MM.1S (cell line): Measurements from ENCODE around the gene ZNF710.

ENCODE experiments used
- EZH2 ChIP-seq: fragments of 300-600 bp; sonication (generic); optimal IDR thresholded peaks from 2 replicates; pipeline ENCODE3; 2017; ENCODE audit warnings: low read depth, mild to moderate bottlenecking, antibody characterized with exemption, low read length, mixed read lengths
- TF ChIP-seq, protein P1 (sequence below): fragments of 300-600 bp; sonication (generic); IDR thresholded peaks from 2 replicates; pipeline ENCODE4 v1.5.1; 2016; ENCODE audit warnings: antibody characterized with exemption, low read length, mixed read lengths

DNA sequence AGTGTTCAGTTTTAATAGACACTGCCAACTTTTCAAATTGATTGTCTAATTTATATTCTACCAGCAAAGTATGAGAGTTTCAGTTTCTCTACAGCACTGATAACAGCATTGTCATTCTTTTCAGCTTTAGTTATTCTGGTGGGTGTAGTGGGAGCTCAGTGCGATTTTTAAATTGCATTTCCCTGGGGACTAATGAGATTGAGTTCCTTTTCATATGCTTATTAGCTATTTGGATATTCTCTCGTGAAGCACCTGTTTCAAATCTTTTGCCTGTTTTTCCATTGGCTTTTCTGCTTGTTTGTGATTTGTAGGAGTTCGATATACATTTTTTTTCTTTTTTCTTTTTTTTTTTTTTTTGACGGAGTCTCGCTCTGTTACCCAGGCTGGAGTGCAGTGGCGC, 120.0 kb downstream of the ZNF710 start:
- TF ChIP-seq, protein P1, sequence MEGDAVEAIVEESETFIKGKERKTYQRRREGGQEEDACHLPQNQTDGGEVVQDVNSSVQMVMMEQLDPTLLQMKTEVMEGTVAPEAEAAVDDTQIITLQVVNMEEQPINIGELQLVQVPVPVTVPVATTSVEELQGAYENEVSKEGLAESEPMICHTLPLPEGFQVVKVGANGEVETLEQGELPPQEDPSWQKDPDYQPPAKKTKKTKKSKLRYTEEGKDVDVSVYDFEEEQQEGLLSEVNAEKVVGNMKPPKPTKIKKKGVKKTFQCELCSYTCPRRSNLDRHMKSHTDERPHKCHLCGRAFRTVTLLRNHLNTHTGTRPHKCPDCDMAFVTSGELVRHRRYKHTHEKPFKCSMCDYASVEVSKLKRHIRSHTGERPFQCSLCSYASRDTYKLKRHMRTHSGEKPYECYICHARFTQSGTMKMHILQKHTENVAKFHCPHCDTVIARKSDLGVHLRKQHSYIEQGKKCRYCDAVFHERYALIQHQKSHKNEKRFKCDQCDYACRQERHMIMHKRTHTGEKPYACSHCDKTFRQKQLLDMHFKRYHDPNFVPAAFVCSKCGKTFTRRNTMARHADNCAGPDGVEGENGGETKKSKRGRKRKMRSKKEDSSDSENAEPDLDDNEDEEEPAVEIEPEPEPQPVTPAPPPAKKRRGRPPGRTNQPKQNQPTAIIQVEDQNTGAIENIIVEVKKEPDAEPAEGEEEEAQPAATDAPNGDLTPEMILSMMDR, result no peak
- no peak for TF ChIP-seq EZH2
